ENCODE data around the gene CINP. TPM values are rescaled to one million over a fixed set of nuclear protein-coding genes. Genes with fewer than 3 reads are reported as not detected.

Gene CINP
- total and polyA plus RNA-seq, 9 of the 15 experiments (the other 6 are each of a cell fraction or from before 2014, with no cell fraction given), result 36.3 to 63.2 (median 43.7) TPM

GRCh38 chr14:102319351-102320032 is 43.2 kb downstream of the CINP start, which contains the start of gene ZNF839 (continued):
- peak in 1 of 2 experiments; percentile 59; a peak in 1 of 4 replicates for TF ChIP-seq MNT (conservative IDR thresholded peaks at IDR 0.05)
- TF ChIP-seq ARID2 (IDR thresholded peaks at IDR 0.05), result no peak
- TF ChIP-seq KAT7 (CRISPR knock-in tag; IDR thresholded peaks at IDR 0.05; ENCODE audit: borderline replicate concordance), result peak; percentile 77; the same call in 1 of the 2 replicates
- TF ChIP-seq BRF1 (IDR thresholded peaks at IDR 0.05; ENCODE audit: borderline replicate concordance, extremely low read depth, insufficient read length), result no peak
- no peak for TF ChIP-seq ZBTB2 (IDR thresholded peaks at IDR 0.05)
- peak; percentile 83 for TF ChIP-seq POLR2G (IDR thresholded peaks at IDR 0.05; ENCODE audit: low read depth, low read length)
- no peak for TF ChIP-seq ZBTB34 (CRISPR knock-in tag; IDR thresholded peaks at IDR 0.05)
- peak; percentile 80 for TF ChIP-seq RB1 (IDR thresholded peaks at IDR 0.05; ENCODE audit: low read depth)
- no peak for TF ChIP-seq HNRNPH1 (optimal IDR thresholded peaks at IDR 0.05; ENCODE audit: low read depth, low read length)
- TF ChIP-seq SNIP1 (IDR thresholded peaks at IDR 0.05; ENCODE audit: low read depth), result no peak
- no peak for TF ChIP-seq CEBPG (CRISPR knock-in tag; IDR thresholded peaks at IDR 0.05)
- TF ChIP-seq CEBPG (tag; conservative IDR thresholded peaks at IDR 0.05 in 1 of 2, IDR thresholded peaks at IDR 0.05 in 1 of 2), result peak in 1 of 2 experiments; percentile 3; a peak in 1 of 4 replicates
- peak; percentile 26; the same call in 1 of the 2 replicates for TF ChIP-seq EP300 (IDR thresholded peaks at IDR 0.05; ENCODE audit: low read length)
- 0 out of 2 replicates have a peak, but pooled peaks have one; percentile 21 for TF ChIP-seq HDAC2 (IDR thresholded peaks at IDR 0.05)
- peak; percentile 70 for TF ChIP-seq MYC (IDR thresholded peaks at IDR 0.05; ENCODE audit: low read depth, low read length)
- no peak for TF ChIP-seq MYC (CRISPR knock-in tag; IDR thresholded peaks at IDR 0.05; ENCODE audit: borderline replicate concordance, low read depth)
- TF ChIP-seq PML (IDR thresholded peaks at IDR 0.05; ENCODE audit: low read length), result no peak
- TF ChIP-seq TAF7 (tag; IDR thresholded peaks at IDR 0.05), result no peak
